H9 (cell line): ENCODE data around the gene MKRN1. TPM values are rescaled to one million over a fixed set of nuclear protein-coding genes. Genes with fewer than 3 reads are reported as not detected.

Experiments used
- DNase-seq: peaks from one replicate; pipeline ENCODE4 v3.0.0-alpha.2; 2017
- H2AFZ ChIP-seq: one replicate; pipeline ENCODE4 v1.6.1; 2013; ENCODE audit warnings: mild to moderate bottlenecking, low read length, control low read depth, moderate library complexity
- H2AK5ac ChIP-seq: 2 replicates; pipeline ENCODE4 v1.6.1; 2013; ENCODE audit warnings: low read length, control low read depth, mixed read lengths; ENCODE audit not compliant: insufficient read length
- H2BK120ac ChIP-seq: one replicate; pipeline ENCODE4 v1.6.1; 2013; ENCODE audit warnings: low read depth, mild to moderate bottlenecking, low read length, control low read depth, inconsistent platforms; ENCODE audit not compliant: poor library complexity, severe bottlenecking
- H2BK12ac ChIP-seq: 2 replicates; pipeline ENCODE4 v1.6.1; 2013; ENCODE audit warnings: low read length, control low read depth, mixed read lengths, low read depth; ENCODE audit not compliant: insufficient read length
- H2BK15ac ChIP-seq: 2 replicates; pipeline ENCODE4 v1.6.1; 2013; ENCODE audit warnings: low read depth, low read length, control low read depth
- H2BK20ac ChIP-seq: one replicate; pipeline ENCODE4 v1.6.1; 2013; ENCODE audit warnings: low read depth, mild to moderate bottlenecking, low read length, control low read depth, inconsistent platforms; ENCODE audit not compliant: poor library complexity, severe bottlenecking
- H2BK5ac ChIP-seq: 2 replicates; pipeline ENCODE4 v1.6.1; 2013; ENCODE audit warnings: low read length, control low read depth, mixed read lengths; ENCODE audit not compliant: insufficient read length
- H3K14ac ChIP-seq: 2 replicates; pipeline ENCODE4 v1.6.1; 2013; ENCODE audit warnings: low read length, control low read depth; ENCODE audit not compliant: insufficient read depth
- H3K18ac ChIP-seq: 2 replicates; pipeline ENCODE4 v1.6.1; 2013; ENCODE audit warnings: low read depth, mild to moderate bottlenecking, mixed read lengths, low read length, control low read depth; ENCODE audit not compliant: insufficient read length
- H3K23ac ChIP-seq: 2 replicates; pipeline ENCODE4 v1.6.1; 2013; ENCODE audit warnings: low read length, control low read depth, mixed read lengths, low read depth; ENCODE audit not compliant: insufficient read length
- H3K23me2 ChIP-seq: 2 replicates; pipeline ENCODE4 v1.6.1; 2013; ENCODE audit warnings: low read depth, mild to moderate bottlenecking, mixed read lengths, low read length, control low read depth; ENCODE audit not compliant: insufficient read length, poor library complexity, severe bottlenecking
- H3K27ac ChIP-seq: 2 replicates; pipeline ENCODE4 v1.5.1; 2013; ENCODE audit warnings: low read length, control low read depth, mixed read lengths, low read depth; ENCODE audit not compliant: insufficient read length
- H3K27me3 ChIP-seq: 2 replicates; pipeline ENCODE4 v1.6.1; 2013; ENCODE audit warnings: low read length, control low read depth, inconsistent platforms; ENCODE audit not compliant: insufficient read depth
- H3K4ac ChIP-seq: 2 replicates; pipeline ENCODE4 v1.6.1; 2013; ENCODE audit warnings: low read depth, mild to moderate bottlenecking, control low read depth, inconsistent platforms, low read length, moderate library complexity
- H3K4me1 ChIP-seq: 2 replicates; pipeline ENCODE4 v1.6.1; 2013; ENCODE audit warnings: low read length, control low read depth, inconsistent platforms; ENCODE audit not compliant: insufficient read depth
- H3K4me2 ChIP-seq: 2 replicates; pipeline ENCODE4 v1.6.1; 2013; ENCODE audit warnings: low read length, control low read depth, mixed read lengths; ENCODE audit not compliant: insufficient read length, insufficient read depth
- H3K56ac ChIP-seq: 2 replicates; pipeline ENCODE4 v1.6.1; 2013; ENCODE audit warnings: low read depth, mild to moderate bottlenecking, mixed read lengths, low read length, control low read depth; ENCODE audit not compliant: insufficient read length
- H3K79me1 ChIP-seq: 2 replicates; pipeline ENCODE4 v1.6.1; 2013; ENCODE audit warnings: low read depth, mild to moderate bottlenecking, moderate library complexity, low read length, control low read depth, inconsistent platforms; ENCODE audit not compliant: insufficient read depth, poor library complexity, severe bottlenecking
- H3K79me2 ChIP-seq: 2 replicates; pipeline ENCODE4 v1.6.1; 2013; ENCODE audit warnings: low read length, control low read depth, inconsistent platforms; ENCODE audit not compliant: insufficient read depth
- H3K9ac ChIP-seq: 2 replicates; pipeline ENCODE4 v1.6.1; 2013; ENCODE audit warnings: low read length, control low read depth, mixed read lengths; ENCODE audit not compliant: insufficient read length; ENCODE audit errors: extremely low read depth
- H3K9me3 ChIP-seq: one replicate; pipeline ENCODE4 v1.6.1; 2013; ENCODE audit warnings: low read depth, low read length, inconsistent platforms; ENCODE audit not compliant: control insufficient read depth
- H3T11ph ChIP-seq: one replicate; pipeline ENCODE4 v1.6.1; 2013; ENCODE audit warnings: mild to moderate bottlenecking, low read length, control low read depth, inconsistent platforms
- H4K20me1 ChIP-seq: one replicate; pipeline ENCODE4 v1.6.1; 2013; ENCODE audit not compliant: control insufficient read depth, insufficient read length, insufficient read depth
- H4K5ac ChIP-seq: 2 replicates; pipeline ENCODE4 v1.6.1; 2013; ENCODE audit warnings: low read depth, mild to moderate bottlenecking, mixed read lengths, low read length, control low read depth; ENCODE audit not compliant: insufficient read length
- H4K8ac ChIP-seq: replicated peaks from 2 replicates; pipeline ENCODE4 v1.6.1; 2013; ENCODE audit warnings: low read length, control low read depth, mixed read lengths, low read depth; ENCODE audit not compliant: insufficient read length
- H4K91ac ChIP-seq: 2 replicates; pipeline ENCODE4 v1.6.1; 2013; ENCODE audit warnings: low read depth, mild to moderate bottlenecking, moderate library complexity, mixed read lengths, low read length, control low read depth; ENCODE audit not compliant: insufficient read length
- H3K27ac Mint-ChIP-seq, 3 experiments: 2 replicates in 2 of 3; 3 replicates in 1 of 3; pipeline ENCODE4 v1.8.0; 2020 to 2021; ENCODE audit warnings: mixed read lengths in 3 of 3, mild to moderate bottlenecking in 1 of 3, moderate library complexity in 1 of 3
- H3K27me3 Mint-ChIP-seq: 2 replicates; pipeline ENCODE4 v1.8.0; 2021; ENCODE audit warnings: low read depth, mild to moderate bottlenecking, moderate library complexity, mixed read lengths
- H3K36me3 Mint-ChIP-seq, 3 experiments: 2 replicates in 2 of 3; 3 replicates in 1 of 3; pipeline ENCODE4 v1.8.0; 2020 to 2021; ENCODE audit warnings: low read depth in 3 of 3, mixed read lengths in 3 of 3; ENCODE audit not compliant: insufficient read depth in 1 of 3
- H3K4me1 Mint-ChIP-seq, 2 experiments: 2 replicates each; pipeline ENCODE4 v1.8.0; 2020; ENCODE audit warnings: mixed read lengths in 2 of 2
- H3K4me3 Mint-ChIP-seq, 2 experiments: 2 replicates in 1 of 2; 3 replicates in 1 of 2; pipeline ENCODE4 v1.8.0; 2020 to 2021; ENCODE audit warnings: mild to moderate bottlenecking in 2 of 2, mixed read lengths in 2 of 2, moderate library complexity in 1 of 2
- H3K9me3 Mint-ChIP-seq, 2 experiments: 2 replicates in 1 of 2; 3 replicates in 1 of 2; pipeline ENCODE4 v1.8.0; 2020; ENCODE audit warnings: mild to moderate bottlenecking in 2 of 2, mixed read lengths in 2 of 2, moderate library complexity in 1 of 2
- CTCF ChIP-seq: fragments of 200-600 bp; sonication (generic); conservative IDR thresholded peaks from 3 replicates; pipeline ENCODE4 v1.8.0; 2021; ENCODE audit warnings: antibody characterized with exemption, mild to moderate bottlenecking
- WGBS: extraction: QIAGEN DNeasy Blood & Tissue Kit; methylation state at CpG from one replicate; pipeline ENCODE4 v1.1.7; 2013; ENCODE audit warnings: missing lambda C conversion rate, low lambda C conversion rate, mixed read lengths; ENCODE audit not compliant: insufficient read length; ENCODE audit errors: extremely low coverage; 5-methylcytosine and 5-hydroxymethylcytosine counted together
- total RNA-seq: library from RNA; stranded (reverse); gene quantifications from 2 replicates; pipeline ENCODE4 v1.2.1, GENCODE V29; 2021

MKRN1 gene
- total RNA-seq, 1 experiment from 2014 or later = 106 TPM

GRCh38 chr7:140478246-140479061, 851 bp downstream of the MKRN1 start:
- peaks cover 40% of the 10 kb centered on the region for H3K79me2 ChIP-seq
- peaks cover 25 to 41% of the 10 kb centered on the region in 2 experiments for H3K4me1 Mint-ChIP-seq

More at GRCh38 chr7:140478246-140479061, 851 bp downstream of the MKRN1 start:
- Mint-ChIP-seq H3K9me3 (peaks cover 0 to 3% of the 10 kb centered on the region in 2 experiments; a peak in 1 of 5 replicates), H3K27ac (peak overlapping the region; percentile 96 to 99 (median 98)), H3K27me3 (no peaks in the 10 kb centered on the region), H3K36me3 (no peaks in the 10 kb centered on the region; a peak in 1 of 7 replicates), H3K4me3 (peak overlapping the region; percentile 84 to 90)
- H2BK15ac ChIP-seq = no peak overlapping the region
- DNase-seq = peak; percentile 44
- TF ChIP-seq CTCF = no peak
- peak overlapping the region; percentile 24 for H3K27ac ChIP-seq
- H3K23ac ChIP-seq = no peak overlapping the region
- no peak overlapping the region for H2AK5ac ChIP-seq
- H3K9ac ChIP-seq = peak overlapping the region; percentile 88
- no peak overlapping the region for H2BK20ac ChIP-seq
- H3K79me1 ChIP-seq = no peaks in the 10 kb centered on the region
- no peak overlapping the region for H3K56ac ChIP-seq
- H3K4me1 ChIP-seq = peaks cover 3% of the 10 kb centered on the region; the same call in 1 of the 2 replicates
- peak overlapping the region; percentile 87 for H3K18ac ChIP-seq
- no peak overlapping the region for H4K91ac ChIP-seq
- no peak overlapping the region for H2BK12ac ChIP-seq
- peak overlapping the region; percentile 88 for H3K14ac ChIP-seq
- H2AFZ ChIP-seq = no peak overlapping the region
- H3T11ph ChIP-seq = no peak overlapping the region
- WGBS = no CpG with 5 or more reads among the region's 69 CpGs
- H2BK5ac ChIP-seq = no peak overlapping the region
- H3K4ac ChIP-seq = no peak overlapping the region
- no peak overlapping the region for H4K8ac ChIP-seq
- H3K4me2 ChIP-seq = peak overlapping the region; percentile 80
- H3K23me2 ChIP-seq = no peaks in the 10 kb centered on the region
- no peaks in the 10 kb centered on the region for H3K27me3 ChIP-seq
- no peak overlapping the region for H4K5ac ChIP-seq
- H4K20me1 ChIP-seq = no peaks in the 10 kb centered on the region
- no peaks in the 10 kb centered on the region for H3K9me3 ChIP-seq
- H2BK120ac ChIP-seq = no peak overlapping the region
